Neutrophil (primary cell): Measurements from ENCODE around the gene SUCO.

Experiments used
- H3K27ac ChIP-seq: fragments of 200-600 bp; sonication (generic); 2 replicates; pipeline ENCODE4 v1.5.1; 2016; ENCODE audit warnings: mild to moderate bottlenecking, moderate library complexity
- H3K27me3 ChIP-seq: fragments of 200-600 bp; sonication (generic); 2 replicates; pipeline ENCODE4 v1.6.0; 2016; ENCODE audit warnings: mild to moderate bottlenecking
- H3K36me3 ChIP-seq: fragments of 200-600 bp; sonication (generic); 2 replicates; pipeline ENCODE4 v1.5.1; 2017
- H3K4me1 ChIP-seq, 2 experiments: fragments of 200-600 bp in 1 of 2; sonication (generic) in 1 of 2; 1 replicate in 1 of 2; 2 replicates in 1 of 2; pipeline versions ENCODE4 v1.5.1 to v1.6.1; 2013 to 2016; ENCODE audit warnings: low read depth in 1 of 2, low read length in 1 of 2, mild to moderate bottlenecking in 1 of 2, moderate library complexity in 1 of 2; ENCODE audit not compliant: control insufficient read depth in 1 of 2, insufficient read depth in 1 of 2
- H3K4me3 ChIP-seq, 2 experiments: fragments of 200-600 bp in 1 of 2; sonication (generic) in 1 of 2; 1 replicate in 1 of 2; 2 replicates in 1 of 2; pipeline ENCODE4 v1.5.1; 2013 to 2016; ENCODE audit warnings: low read depth in 1 of 2, low read length in 1 of 2, mild to moderate bottlenecking in 1 of 2, moderate library complexity in 1 of 2
- H3K9me3 ChIP-seq: fragments of 200-600 bp; sonication (generic); 2 replicates; pipeline ENCODE4 v1.5.1; 2016
- TF ChIP-seq, protein P1 (sequence below): fragments of 200-600 bp; sonication (generic); IDR thresholded peaks from 2 replicates; pipeline ENCODE4 v1.5.1; 2016; ENCODE audit warnings: antibody characterized with exemption

Gene SUCO

DNA sequence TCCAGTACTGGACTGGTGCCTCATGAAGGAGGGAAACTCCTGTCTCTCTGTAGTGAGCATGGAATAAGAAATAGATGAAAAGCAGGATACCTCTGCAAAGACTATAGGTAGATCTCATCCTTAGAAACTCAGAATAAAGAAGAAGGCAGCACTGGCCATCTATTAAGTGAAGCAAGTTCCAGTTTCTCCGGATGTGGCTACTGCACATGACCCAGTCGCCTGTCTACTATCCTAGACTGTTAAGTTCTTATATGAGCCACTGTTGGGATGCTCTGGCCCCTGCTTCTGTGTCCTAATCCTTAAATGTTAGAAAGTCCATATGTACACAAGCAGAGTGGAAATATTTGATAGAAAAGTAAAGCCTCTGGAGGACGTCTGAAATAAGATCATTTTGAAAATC is 128.2 kb downstream of the SUCO start:
- H3K36me3 ChIP-seq = no peaks in the 10 kb centered on the region
- no peaks in the 10 kb centered on the region for H3K27me3 ChIP-seq
- no peaks in the 10 kb centered on the region for H3K9me3 ChIP-seq
- no peak overlapping the region for H3K27ac ChIP-seq
- TF ChIP-seq, protein P1, sequence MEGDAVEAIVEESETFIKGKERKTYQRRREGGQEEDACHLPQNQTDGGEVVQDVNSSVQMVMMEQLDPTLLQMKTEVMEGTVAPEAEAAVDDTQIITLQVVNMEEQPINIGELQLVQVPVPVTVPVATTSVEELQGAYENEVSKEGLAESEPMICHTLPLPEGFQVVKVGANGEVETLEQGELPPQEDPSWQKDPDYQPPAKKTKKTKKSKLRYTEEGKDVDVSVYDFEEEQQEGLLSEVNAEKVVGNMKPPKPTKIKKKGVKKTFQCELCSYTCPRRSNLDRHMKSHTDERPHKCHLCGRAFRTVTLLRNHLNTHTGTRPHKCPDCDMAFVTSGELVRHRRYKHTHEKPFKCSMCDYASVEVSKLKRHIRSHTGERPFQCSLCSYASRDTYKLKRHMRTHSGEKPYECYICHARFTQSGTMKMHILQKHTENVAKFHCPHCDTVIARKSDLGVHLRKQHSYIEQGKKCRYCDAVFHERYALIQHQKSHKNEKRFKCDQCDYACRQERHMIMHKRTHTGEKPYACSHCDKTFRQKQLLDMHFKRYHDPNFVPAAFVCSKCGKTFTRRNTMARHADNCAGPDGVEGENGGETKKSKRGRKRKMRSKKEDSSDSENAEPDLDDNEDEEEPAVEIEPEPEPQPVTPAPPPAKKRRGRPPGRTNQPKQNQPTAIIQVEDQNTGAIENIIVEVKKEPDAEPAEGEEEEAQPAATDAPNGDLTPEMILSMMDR = no peak
- H3K4me3 ChIP-seq = no peak overlapping the region
- H3K4me1 ChIP-seq = peaks cover 4 to 10% of the 10 kb centered on the region in 2 experiments
